Left cardiac atrium (tissue), 4 donors: Measurements from ENCODE around the gene CBFA2T3. TPM values are rescaled to one million over a fixed set of nuclear protein-coding genes. Genes with fewer than 3 reads are reported as not detected.
A peak's percentile ranks its signal among the peaks of the same experiment; 100 is the strongest.
"Not testable (repeated sequence)": the region's sequence is repeated elsewhere in the genome, so short reads cannot be mapped to it uniquely, and the experiment has no call there.

ENCODE experiments used
- ATAC-seq, 2 donors: fragments of 200-7000 bp; cut with Tn5 transposase; one replicate each; pipeline ENCODE4 v1.9.1; 2020; ENCODE audit warnings: mild to moderate bottlenecking in 2 of 2, moderate library complexity in 2 of 2
- DNase-seq: peaks from one replicate; pipeline ENCODE4 v3.0.0-alpha.2; 2020
- intact Hi-C, 2 donors: fragments of 100-400 bp; cut with DNase I; formaldehyde crosslinking; loops; one replicate each; pipeline versions ENCODE4 v1.14.1 to v1.15.1; 2022 to 2023
- total RNA-seq, 2 donors: library from RNA; stranded (reverse); fragmentation: NEBNext Ultra II Directional; extraction: Animal tissue kit (Norgen Biotek cat#: 25700); gene quantifications; one replicate each; pipeline ENCODE4 v1.2.1, GENCODE V29; 2021
- donor health status: DM: no; HTN: yes; CAD: no.
- donor health status: DM: no; HTN: yes; CAD: no; lungs with severe emphysema.
- donor health status: DM: yes; HTN: yes; CAD: no.
- donor health status: Dilated cardiomyopathy.

CBFA2T3 gene
- total RNA-seq, 2 donors from 2014 or later, result 6.5 to 6.6 TPM

DNA sequence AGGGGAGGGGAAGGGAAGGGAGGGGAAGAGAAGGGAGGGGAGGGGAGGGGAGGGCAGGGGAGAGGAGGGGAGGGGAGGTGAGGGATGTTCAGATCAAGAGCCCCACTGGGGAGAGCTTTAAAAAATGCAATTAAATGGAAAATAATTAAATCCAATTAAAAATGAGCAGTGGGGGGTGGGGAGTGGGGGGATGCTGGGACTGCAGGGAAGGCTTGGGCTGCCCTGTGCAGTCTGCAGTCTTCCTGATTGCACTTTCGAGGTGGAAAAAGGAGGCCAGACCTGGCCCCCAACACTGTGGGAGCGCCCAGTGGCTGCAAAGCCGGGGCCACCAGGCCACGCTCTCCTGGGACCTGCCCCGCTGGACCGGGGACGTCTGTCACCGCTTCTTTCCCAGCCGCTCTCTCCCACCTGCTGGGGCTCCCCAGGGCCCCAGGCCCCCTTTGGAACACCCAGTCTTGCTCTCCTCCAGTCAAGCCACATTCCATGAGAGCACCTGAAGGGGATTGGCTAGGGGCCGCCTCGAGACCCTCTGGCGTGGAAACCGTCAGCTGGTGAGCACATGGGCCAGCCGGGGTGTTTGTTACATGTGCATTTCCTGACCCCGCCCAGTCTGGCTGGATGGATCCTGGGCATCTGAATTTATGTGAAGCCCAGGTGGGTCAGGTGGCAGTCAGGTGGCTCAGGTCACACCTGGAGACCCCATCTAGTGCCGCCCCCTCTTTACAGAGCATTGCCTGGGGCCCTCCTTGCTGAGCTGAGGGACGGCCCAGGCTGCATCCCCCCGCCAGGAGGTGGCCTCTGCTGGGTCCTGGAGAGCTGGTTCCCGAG, 37.6 kb upstream of the CBFA2T3 start:
- DNase-seq (peak; percentile 13), ATAC-seq (no peak)
- intact Hi-C loops, result no loop called here

- peak; percentile 4 for DNase-seq
- intact Hi-C loops, result no loop called here
- ATAC-seq, result no peak
Measured at GRCh38 chr16:89013692-89014402, 36.8 kb upstream of the CBFA2T3 start.

DNA sequence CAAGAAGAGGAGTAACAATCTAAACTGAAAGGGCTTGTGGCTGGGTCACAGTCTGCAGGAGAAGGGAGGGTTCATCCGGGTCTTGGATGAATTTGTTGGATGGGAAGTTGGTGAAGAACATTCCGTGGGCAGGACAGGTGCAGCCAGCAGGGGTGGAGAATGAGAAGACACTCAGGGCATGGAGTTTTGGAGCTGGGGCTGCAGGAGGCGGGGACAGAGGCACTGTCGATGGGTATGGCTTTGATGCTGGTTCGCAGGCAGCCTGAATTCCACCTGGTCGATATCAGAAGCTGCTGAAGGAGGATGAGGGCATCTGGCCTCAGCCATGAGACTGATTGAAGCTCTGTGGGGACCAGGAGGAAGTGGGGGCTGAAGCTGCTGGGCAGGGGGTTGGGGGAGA, 36.1 kb upstream of the CBFA2T3 start:
- intact Hi-C loops, result no loop called here
- ATAC-seq (no peak), DNase-seq (peak; percentile 2)

DNA sequence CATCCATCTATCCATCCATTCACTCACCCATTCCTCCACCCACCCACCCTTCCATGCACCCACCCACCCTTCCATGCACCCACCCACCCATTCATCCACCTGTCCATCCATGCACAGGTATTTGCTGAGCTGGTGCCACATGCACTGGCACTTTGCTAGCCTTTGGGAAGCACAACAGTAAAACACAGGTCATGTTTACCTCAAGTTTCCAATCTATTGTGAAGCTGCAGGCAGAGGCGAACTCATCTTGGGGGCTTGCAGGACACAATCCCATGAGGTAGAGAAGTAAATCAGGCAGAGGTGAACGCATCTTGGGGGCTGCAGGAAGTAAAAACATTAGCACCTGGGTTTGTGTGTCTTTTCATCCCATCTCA, 35.6 kb upstream of the CBFA2T3 start:
- intact Hi-C loops, result no loop called here
- ATAC-seq (no peak), DNase-seq (peak; percentile 0)

- ATAC-seq (no peak), DNase-seq (peak; percentile 8)
- intact Hi-C loops, result no loop called here
Measured at GRCh38 chr16:89011909-89012621, 35.1 kb upstream of the CBFA2T3 start.

GRCh38 chr16:89010210-89010925, 33.4 kb upstream of the CBFA2T3 start:
- DNase-seq, result peak; percentile 5
- intact Hi-C loops, result no loop called here
- no peak for ATAC-seq

DNA sequence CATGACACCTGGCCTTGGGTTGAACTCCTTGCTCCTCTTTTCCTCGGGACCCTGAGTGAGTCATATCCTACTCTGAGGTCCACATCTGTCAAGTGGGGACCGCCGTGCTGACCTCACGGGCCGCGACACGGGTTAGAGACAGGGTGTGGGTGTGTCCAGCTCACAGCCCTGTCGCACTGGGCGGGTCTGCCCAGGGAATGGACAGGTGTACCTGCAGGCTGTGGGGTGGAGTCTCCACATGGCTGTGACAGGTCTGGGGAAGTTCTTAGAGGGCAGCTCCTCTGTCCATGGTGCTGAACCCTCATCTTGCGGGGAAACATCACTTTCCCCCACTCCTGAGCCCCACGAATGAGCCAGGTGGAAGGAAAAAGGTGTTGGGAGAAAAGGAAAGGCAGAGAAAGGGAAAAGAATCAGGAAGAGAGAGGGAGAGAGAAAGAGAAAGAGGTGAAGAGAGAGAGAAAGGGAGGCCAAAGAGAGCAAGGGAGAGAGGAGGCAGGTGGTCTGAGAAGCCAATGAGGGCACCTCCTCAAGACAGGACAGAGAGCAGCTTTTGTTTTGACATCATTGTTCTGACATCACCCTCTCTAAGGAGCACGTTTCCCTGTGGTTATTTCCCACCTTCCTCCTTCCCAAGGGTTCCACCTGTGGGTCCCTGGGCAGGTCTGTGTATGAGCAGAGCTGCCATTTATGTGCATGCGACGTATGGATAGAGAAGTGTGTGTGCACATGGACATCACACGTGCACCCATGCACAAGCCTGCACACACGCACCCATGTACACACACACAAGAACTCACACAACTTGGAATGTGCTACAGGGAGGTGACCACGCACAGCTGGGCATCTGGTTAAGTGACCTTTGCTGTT, 32.6 kb upstream of the CBFA2T3 start:
- DNase-seq (peak; percentile 24), ATAC-seq (no peak)
- intact Hi-C loops, result no loop called here

DNA sequence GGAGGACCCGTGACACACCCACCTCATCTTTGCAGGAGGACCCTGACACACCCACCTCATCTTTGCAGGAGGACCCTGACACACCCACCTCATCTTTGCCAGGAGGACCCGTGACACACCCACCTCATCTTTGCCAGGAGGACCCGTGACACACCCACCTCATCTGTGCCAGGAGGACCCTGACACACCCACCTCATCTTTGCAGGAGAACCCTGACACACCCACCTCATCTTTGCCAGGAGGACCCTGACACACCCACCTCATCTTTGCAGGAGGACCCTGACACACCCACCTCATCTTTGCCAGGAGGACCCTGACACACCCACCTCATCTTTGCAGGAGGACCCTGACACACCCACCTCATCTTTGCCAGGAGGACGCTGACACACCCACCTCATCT, 31.8 kb upstream of the CBFA2T3 start:
- ATAC-seq, intact Hi-C loops: not testable (repeated sequence)
- DNase-seq, result peak; percentile 7

DNA sequence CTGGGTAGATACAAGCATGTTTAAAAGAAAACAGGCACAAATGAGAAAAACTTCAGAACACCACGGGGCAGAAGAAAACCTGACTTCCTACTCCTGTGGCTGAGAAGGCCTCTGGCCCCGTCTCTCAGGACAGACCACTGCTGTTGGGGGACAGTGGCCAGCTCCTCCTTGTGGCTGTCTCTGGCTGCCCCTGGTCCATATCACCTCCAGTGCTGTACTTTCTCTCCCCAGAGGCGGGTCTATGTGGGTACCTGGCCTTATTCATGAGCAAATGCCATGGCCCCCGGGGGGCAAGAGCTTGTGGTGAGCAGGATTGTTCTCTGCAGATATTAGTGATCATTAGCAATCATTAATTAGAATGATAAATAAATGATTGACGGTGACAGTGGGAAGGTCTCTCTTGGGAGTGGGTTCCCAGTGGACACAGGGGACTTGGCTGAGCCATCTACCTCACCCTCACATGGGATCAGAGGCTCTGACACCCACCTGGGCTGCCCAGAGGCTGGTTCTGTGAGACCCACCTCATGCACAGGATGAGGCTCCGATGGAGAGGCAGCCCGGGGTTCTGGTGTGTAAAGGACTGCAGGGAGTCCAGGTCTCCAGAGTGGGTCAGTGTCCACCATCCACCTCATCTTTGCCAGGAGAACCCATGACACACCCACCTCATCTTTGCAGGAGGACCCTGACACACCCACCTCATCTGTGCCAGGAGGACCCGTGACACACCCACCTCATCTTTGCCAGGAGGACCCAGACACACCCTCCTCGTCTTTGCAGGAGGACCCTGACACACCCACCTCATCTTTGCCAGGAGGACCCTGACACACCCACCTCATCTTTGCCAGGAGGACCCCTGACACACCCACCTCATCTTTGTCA, 30.6 kb upstream of the CBFA2T3 start:
- no peak for ATAC-seq
- intact Hi-C loops, result no loop called here
- DNase-seq, result peak; percentile 7

GRCh38 chr16:89006036-89006752, 29.2 kb upstream of the CBFA2T3 start:
- ATAC-seq (no peak), DNase-seq (peak; percentile 15)
- intact Hi-C loops, result no loop called here

- DNase-seq, result peak; percentile 8
- intact Hi-C loops, result no loop called here
- no peak for ATAC-seq
Measured at GRCh38 chr16:89005201-89006035, 28.4 kb upstream of the CBFA2T3 start.

DNA sequence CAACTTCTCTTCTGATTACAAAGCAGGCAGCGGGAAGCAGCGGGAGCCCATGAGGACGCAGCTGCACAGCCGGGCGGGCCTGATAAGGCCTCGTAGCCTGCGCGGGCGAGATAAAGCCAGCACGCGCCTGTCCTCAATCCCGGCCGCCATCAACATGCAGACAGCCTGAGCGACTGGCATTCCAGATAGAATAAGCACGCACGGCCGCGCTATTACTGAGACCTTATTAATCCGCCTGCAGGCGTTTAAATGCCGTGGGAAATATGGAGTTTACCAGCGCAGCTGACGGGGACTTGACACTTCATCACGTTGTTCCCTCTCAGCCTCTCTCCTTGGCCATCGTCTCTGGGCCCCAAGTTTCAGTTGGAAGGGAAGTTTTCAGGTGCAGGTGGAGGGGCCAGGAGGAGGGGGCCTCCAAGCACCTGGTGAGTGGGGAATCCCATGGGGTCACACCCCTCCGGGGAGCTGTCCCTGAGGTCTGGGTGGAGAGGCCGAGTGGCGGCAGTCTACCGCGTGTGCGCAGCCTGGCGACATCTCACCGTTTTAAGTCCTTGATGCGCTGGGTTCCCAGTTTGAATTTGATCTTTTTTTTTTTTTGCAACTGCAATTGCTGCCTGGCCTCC, 27.3 kb upstream of the CBFA2T3 start:
- ATAC-seq (peak; percentile 79 to 86), DNase-seq (peak; percentile 72)
- intact Hi-C loops, result no loop called here

DNA sequence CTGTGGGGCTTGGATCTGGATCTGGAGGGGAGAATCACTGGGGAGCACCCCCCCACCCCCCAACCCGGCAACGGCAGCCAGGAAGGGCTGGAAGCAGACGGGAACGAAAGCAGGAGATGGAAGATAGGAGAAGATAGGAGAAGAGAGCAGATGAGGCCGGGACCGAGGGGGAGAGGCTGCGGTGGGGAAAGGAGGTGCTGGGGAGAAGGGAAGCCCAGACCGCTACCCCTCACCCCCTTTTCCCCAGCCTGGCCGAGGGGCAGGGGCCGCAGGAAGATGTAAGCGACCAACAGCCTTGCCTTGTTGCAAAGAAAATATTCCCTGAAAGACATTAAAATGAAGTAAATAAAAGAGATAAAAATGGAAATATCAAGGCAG, 26.8 kb upstream of the CBFA2T3 start:
- no peak for ATAC-seq
- intact Hi-C loops, result no loop called here

DNA sequence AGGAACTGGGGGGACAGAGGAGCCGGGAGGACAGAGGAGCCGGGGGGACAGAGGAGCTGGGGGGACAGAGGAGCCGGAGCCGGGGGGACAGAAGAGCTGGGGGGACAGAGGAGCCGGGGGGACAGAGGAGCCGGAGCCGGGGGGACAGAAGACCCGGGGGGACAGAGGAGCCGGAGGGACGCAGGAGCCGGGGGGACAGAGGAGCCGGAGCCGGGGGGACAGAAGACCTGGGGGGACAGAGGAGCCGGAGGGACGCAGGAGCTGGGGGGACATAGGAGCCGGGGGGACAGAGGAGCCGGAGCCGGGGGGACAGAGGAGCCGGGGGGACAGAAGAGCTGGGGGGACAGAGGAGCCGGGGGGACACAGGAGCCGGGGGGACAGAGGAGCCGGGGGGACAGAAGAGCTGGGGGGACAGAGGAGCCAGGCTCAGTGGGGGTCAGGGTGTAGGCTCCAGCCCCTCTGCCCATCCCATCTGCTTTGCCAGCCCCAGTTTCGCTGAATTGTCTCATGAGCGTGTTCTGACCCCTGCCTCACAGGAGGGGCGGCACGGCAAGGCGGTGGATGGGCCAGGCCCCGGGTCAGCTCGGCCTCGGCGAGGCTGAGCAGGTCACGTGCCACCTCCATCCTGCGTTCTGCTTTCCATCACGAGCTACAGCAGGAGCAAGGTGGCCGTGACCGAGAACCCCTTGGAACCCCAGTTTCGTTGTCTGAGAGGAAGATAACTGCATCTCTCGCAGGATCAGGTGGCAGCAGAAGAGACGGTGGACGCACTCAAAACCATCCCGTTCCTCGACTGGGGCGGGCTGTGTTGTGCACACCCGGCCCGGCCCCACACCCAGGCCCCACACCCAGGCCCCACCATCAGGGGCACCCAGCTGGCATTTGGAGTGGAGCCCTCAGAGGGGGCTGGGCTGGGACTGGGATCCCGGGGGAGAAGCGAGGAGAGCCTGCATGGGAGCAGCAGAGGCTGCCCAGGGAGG, 26.1 kb upstream of the CBFA2T3 start:
- ATAC-seq (no peak), DNase-seq (no peak)
- intact Hi-C loops, result no loop called here

More for the DNA sequence above, 26.8 kb upstream of the CBFA2T3 start:
- no peak for DNase-seq
